HG02798 (cell line): ENCODE data around the gene KLRG1.

Experiments
- ATAC-seq: cut with Tn5 transposase; IDR thresholded peaks from one replicate; pipeline ENCODE4 v1.9.1; 2021; ENCODE audit warnings: mild to moderate bottlenecking; ENCODE audit not compliant: unreplicated experiment, poor library complexity

Gene KLRG1

DNA sequence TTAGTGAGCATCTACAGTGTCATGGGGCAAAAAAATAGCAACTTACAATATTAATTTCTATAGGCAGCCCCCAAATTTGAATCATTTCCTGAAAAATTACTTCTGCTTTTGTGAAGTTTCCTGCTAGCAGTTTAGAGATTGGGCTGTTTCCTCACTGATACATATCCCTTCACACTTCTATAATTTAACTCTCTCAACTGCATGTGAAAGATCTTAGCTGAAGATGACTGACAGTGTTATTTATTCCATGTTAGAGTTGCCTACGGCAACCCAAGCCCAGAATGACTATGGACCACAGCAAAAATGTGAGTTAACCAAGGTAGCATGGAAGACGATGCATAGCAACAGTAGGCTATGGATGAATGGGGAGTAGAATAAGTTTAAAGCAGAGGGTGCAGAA is at the start of gene KLRG1:
TSS of gene KLRG1 (plus strand) at position 134 of the 400 bp plus-strand sequence. CDS start at position 224, 90 bp downstream.
- no peak for ATAC-seq

DNA sequence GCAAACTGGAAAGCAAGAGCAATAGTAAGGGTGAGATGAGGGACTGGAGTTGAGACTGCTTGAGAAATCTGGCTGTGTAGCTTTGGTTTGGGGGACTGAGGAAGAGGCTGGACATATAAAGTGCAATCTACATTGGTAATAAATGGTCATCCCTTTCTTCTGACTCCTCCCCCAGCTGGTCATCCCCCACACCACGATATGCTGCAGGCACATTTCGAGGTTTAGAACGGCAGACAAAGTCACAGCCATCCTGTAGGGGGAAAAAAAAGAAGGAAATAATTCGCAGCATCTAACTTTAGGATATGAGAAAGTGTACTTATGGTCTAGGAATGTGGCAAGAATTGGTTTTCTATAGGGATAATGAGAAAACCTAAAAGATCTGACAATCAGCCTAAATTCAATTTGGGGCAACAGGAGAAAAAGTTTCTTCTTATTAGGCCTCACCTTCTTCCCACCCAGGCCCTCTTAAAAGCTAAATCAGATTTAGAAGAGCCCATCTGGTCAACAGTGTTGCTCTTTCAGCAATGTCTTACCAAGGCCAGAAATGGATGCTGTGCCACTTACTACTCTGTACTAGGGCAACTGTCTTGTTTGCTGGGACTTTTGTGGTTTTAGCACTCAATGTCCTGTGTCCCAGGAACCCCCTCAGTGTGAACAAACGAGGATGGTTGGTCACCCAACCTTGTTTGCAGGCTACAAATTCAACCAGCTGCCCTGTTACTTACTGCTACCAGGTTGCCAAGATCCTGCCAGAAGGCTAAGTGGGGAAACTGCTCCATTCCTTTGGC is 47.5 kb upstream of the KLRG1 start:
- no peak for ATAC-seq

GRCh38 chr12:8943565-8944186 is 45.7 kb upstream of the KLRG1 start:
- ATAC-seq = no peak

DNA sequence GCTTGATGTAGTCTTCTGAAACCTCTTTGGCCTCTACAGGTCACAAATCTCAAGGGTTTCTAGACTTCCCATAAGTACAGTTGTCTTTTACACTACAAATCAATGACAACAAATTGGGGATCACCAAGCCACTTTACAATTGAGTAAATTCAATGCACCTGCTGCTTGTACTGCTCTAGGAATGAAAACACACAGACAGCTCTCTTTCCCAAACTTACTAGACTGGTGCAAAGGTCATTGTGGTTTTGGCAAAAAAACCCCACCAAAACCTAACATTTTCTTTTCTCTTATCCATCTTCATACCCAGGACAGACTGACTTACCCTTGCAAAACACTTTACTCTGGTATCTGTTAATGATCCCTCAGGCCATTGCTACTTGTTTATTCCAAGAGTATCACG is 42.6 kb upstream of the KLRG1 start:
- no peak for ATAC-seq

DNA sequence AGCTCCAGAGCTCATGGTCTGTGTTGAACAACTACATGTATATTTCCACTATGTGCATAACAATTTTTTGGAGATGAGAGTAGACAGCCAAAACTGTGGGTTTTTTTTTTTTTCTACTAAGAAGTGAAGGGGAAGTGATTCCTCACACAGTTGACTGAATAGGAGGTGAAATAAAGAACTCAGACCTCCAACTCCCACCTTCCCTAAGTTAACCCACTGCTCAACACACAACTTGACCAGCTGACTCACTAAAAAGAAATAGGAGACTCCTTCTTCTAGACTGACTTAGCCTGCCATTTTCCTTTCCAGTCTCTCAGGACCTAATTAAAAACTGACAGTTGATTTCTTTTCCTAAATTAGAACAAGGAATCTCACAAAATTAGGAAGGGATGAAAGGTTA is 41.6 kb upstream of the KLRG1 start:
- no peak for ATAC-seq

DNA sequence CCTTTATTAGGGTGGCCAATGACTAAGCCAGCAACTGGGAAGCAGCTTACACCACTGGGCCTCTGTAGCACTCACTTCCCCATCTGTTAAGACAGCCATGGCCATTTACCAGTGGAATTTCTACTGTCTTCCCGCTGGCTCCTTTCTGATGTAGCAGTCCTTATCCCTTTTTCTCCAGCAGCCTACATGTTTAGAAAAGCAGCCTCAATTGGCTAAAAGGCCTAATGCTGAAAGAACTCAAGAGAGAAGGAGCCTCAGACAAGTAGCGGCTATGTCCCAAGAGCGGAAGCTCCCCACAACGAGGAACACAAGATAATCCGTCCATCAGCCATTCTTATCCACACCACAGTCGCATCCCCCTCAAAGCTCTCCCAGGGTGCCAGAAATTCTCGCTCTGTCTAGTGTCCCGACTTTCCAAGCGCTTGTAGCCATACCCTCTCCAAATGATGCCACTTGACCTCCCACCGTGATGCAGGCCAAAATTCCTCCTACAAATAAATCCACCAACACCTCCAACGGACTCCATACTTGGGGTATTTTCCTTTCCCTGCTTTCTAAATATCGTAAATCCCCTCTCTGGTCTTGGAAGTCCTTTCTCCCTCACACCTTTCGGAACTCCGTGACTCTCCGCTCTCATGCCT is 40.5 kb upstream of the KLRG1 start:
- no peak for ATAC-seq

DNA sequence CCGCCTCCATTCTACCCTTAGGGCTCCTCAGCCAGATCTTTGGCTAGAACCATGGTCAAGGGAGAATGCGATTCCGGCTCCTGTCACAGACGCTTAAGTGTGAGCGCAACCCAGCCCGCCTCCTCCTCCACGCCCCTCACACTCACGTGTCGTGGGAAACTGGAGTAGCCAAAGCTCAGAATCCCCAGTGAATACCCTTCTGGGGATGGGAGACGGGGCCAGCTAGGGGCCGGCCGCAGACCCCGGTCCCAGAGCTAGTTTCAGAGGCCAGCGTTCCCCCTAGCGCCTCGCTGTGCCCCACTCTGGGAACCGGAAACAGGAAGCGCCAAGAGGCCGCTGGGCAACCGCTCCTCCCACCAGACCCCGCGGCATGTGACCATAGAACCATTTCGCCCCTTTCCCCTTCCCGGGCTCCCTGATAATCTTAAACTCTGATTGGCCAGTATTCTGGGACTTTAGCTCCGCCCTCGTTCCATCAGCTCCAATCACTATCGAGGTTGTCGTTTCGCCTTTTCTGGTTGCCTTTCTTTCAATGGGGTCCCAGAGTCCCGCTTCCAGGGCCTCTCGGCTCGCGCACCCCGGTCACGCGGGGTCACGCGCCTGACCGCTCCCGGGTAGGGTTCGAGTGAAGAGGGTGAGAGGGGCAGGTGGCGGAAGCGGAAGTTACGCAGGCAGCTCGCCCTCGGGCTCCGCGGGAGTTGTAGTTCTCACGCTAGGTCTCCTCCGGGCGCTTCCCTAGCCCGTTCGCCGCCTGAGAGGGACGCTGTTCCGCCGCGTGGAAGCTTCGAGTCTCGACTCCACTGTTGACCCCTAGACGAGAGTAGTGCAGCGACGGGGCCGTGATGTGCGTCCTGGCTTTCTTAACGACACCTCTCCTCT is 39.8 kb upstream of the KLRG1 start, which contains the start of gene M6PR:
TSS of gene M6PR (minus strand) at position 304 of the 879 bp plus-strand sequence. CDS start 3,241 bp downstream, outside the sequence.
- ATAC-seq = peak; percentile 87

- peak; percentile 9 for ATAC-seq
Measured at GRCh38 chr12:8950221-8950527, 39.2 kb upstream of the KLRG1 start.

DNA sequence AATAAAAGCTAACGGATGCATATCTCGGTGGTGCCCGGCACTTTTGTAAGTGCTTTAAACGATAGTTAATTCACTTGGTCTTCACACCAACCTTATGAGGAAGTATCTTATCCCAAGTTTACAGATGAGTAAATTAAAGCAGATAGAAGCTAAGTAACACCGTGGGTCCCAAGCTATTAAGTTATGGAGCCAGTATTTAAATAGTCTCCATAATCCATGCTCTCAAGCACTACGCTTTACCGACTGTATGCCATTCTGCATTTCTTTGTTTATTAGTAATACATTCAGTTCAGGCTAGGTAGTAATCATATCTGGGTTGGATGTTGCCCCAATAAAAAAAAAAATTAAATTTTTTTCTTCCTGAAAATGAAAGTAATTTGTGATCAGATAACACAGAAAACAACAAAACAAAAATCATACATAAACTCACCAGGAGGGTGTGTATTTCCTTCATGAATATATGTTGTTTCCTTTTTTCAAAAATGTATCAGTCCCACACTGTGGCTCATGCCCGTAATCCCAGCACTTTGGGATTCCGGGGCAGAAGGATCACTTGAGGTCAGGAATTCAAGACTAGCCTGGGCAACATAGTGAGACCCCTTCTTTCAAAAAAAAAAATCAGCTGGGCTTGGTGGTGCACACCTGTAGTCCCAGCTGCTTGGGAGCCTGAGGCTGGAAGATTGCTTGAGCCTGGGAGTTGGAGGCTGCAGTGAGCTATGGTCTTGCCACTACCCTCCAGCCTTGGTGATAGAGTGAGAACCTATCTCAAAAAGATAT is 38.5 kb upstream of the KLRG1 start:
- no peak for ATAC-seq

DNA sequence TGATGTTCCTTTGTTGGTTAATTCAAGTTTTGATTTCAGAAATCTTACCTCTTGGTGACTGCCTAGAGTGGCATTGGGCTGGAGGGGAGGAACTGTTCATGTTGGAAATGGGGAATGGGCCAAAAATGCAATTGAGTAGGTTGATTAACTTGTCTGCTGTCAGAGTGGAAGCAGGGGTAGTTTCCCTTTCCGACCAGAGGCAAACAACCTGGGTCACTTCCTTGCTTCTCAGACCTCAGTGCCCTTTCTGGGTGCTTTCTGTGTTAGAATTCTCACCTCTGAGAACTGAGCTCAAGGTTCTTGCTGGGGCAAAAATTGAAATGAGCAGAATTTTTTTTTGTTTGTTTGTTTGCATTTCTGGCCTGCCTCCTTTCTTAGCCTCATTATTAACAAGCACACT is 37.6 kb upstream of the KLRG1 start:
- no peak for ATAC-seq

- ATAC-seq = no peak
Measured at GRCh38 chr12:8953773-8954402, 35.5 kb upstream of the KLRG1 start.

DNA sequence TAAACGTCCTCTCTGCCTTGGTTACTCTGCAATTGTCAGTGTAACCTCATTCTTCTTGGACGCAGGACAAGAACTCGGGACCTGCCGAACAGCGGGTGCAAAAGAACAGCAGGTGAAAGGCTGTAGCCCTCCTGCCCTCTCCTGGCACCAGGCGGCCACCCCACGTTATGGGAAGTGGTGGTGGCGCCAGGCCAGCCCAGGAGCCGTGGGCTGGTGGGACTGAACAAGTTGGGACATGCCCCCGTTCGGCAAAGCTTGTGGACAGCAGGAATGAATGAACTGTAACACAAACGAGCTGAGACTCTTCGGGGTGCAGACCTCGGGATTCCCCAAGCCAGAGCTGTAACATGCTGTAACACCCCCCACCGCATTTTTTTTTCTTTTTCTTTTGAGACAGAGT is 33.3 kb upstream of the KLRG1 start:
- no peak for ATAC-seq

- no peak for ATAC-seq
Measured at GRCh38 chr12:8956772-8957171, 32.6 kb upstream of the KLRG1 start.

- ATAC-seq = no peak
Measured at GRCh38 chr12:8957561-8957960, 31.8 kb upstream of the KLRG1 start.

DNA sequence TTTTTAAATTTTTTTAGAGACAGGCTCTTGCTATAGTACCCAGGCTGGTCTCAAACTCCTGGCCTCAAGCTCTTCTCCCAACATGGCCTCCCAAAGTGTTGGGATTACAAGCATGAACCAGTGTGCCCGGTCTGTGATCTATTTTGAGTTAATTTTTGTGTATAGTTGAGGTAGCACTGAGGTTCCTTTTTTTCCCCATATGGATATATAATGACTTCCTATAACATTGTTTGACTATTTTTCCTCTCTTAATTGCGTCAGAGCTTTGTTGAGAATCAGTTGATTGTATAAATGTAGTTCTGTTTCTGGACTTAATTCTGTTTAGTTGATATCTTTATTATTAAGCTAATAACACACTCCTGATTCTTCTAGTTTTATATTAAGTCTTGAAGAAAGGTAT is 31.3 kb upstream of the KLRG1 start:
- ATAC-seq = no peak

GRCh38 chr12:8960176-8960575 is 29.2 kb upstream of the KLRG1 start:
- no peak for ATAC-seq

DNA sequence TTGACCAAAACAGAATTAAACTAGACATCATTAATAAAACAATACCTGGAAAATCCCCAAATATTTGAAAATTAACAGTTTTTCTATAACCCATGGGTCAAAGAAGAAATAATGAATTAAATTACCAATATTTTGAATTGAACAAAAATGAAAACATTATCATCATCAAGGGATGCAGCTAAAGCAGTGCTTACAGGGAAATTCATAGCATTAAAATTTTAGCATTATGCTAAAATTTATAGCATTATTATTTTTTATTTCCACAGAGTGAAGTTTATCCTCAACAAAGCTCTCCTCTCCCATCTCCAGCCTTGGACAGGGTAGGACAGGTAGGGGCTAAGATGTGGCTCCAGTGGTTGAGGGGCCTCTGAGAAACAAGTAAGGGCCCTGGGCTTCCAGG is 20.6 kb upstream of the KLRG1 start:
- no peak for ATAC-seq

DNA sequence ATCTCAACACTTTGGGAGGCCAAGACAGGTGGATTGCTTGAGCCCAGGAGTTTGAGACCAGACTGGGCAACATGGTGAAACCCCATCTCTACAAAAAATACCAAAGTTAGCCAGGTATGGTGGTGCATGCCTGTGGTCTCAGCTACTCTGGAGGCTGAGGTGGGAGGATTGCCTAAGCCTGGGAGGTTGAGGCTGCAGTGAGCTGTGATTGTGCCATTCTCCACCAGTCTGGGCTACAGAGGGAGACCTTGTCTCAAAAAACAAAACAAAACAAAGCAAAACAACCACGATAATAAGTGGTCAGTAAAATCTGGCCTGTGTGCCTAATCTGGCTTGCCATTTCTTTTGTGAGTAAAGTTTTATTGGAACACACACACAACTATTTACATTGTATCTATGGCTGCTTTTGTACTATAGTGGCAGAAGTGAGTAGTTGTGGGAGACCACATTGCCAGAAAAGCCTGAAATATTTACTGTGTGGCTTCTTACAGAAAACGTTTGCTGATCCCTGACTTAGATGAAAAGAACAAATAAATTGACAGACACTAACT is 19.4 kb upstream of the KLRG1 start:
- no peak for ATAC-seq

- ATAC-seq = no peak
Measured at GRCh38 chr12:8970432-8970831, 18.9 kb upstream of the KLRG1 start.
